Measurements from ENCODE around the gene CD46. TPM values are rescaled to one million over a fixed set of nuclear protein-coding genes. Genes with fewer than 3 reads are reported as not detected.

CD46 gene
- total RNA-seq, 1 experiment from 2014 or later, result 152 TPM

GRCh38 chr1:207833956-207834660 lies 82.3 kb downstream of the CD46 start:
- H3K9me2 ChIP-seq (replicated peaks; ENCODE audit: insufficient read depth, low read length), result no peaks in the 10 kb centered on the region
- H3K9ac ChIP-seq (ENCODE audit: low read length), result no peak overlapping the region
- H3K27ac ChIP-seq (ENCODE audit: low read length), result no peak overlapping the region
- H3K36me3 ChIP-seq (ENCODE audit: insufficient read depth, low read length), result no peaks in the 10 kb centered on the region
- DNase-seq, result no peak
- H3K4me1 ChIP-seq (ENCODE audit: low read length), result peaks cover 33% of the 10 kb centered on the region
- H3K9me3 ChIP-seq (ENCODE audit: low read length), result no peaks in the 10 kb centered on the region
- H2AFZ ChIP-seq (ENCODE audit: low read length), result no peak overlapping the region
- H3K4me3 ChIP-seq (ENCODE audit: low read length), result no peak overlapping the region
- H4K20me1 ChIP-seq (ENCODE audit: insufficient read depth, low read depth, low read length), result no peaks in the 10 kb centered on the region
- no peaks in the 10 kb centered on the region for H3K27me3 ChIP-seq (ENCODE audit: low read length)
- peaks cover 100% of the 10 kb centered on the region for H3K79me2 ChIP-seq (ENCODE audit: low read length)
- no peak overlapping the region for H3K4me2 ChIP-seq (ENCODE audit: low read depth, low read length, poor library complexity, severe bottlenecking)

- Histone ChIP-seq H3K9me2 (replicated peaks; ENCODE audit: insufficient read depth, low read length) (no peaks in the 10 kb centered on the region), H3K9me3 (ENCODE audit: low read length) (no peaks in the 10 kb centered on the region), H4K20me1 (ENCODE audit: insufficient read depth, low read depth, low read length) (no peaks in the 10 kb centered on the region), H3K36me3 (ENCODE audit: insufficient read depth, low read length) (no peaks in the 10 kb centered on the region), H3K4me2 (ENCODE audit: low read depth, low read length, poor library complexity, severe bottlenecking) (no peak overlapping the region), H3K9ac (ENCODE audit: low read length) (no peak overlapping the region), H3K4me3 (ENCODE audit: low read length) (no peak overlapping the region), H3K79me2 (ENCODE audit: low read length) (peaks cover 99% of the 10 kb centered on the region), H3K4me1 (ENCODE audit: low read length) (peaks cover 15% of the 10 kb centered on the region), H3K27me3 (ENCODE audit: low read length) (no peaks in the 10 kb centered on the region), H3K27ac (ENCODE audit: low read length) (no peak overlapping the region), H2AFZ (ENCODE audit: low read length) (no peak overlapping the region)
- DNase-seq, result no peak
These were observed 84.1 kb downstream of the CD46 start for GRCh38 chr1:207835958-207836357.

GRCh38 chr1:207836591-207837347 lies 84.9 kb downstream of the CD46 start:
- Histone ChIP-seq H3K4me1 (ENCODE audit: low read length) (peaks cover 7% of the 10 kb centered on the region), H4K20me1 (ENCODE audit: insufficient read depth, low read depth, low read length) (no peaks in the 10 kb centered on the region), H3K9me3 (ENCODE audit: low read length) (no peaks in the 10 kb centered on the region)

GRCh38 chr1:207837673-207838072 lies 85.8 kb downstream of the CD46 start:
- Histone ChIP-seq H3K9ac (ENCODE audit: low read length) (no peak overlapping the region), H3K79me2 (ENCODE audit: low read length) (peaks cover 97% of the 10 kb centered on the region), H3K27ac (ENCODE audit: low read length) (no peak overlapping the region), H3K36me3 (ENCODE audit: insufficient read depth, low read length) (no peaks in the 10 kb centered on the region), H2AFZ (ENCODE audit: low read length) (no peak overlapping the region), H3K27me3 (ENCODE audit: low read length) (no peaks in the 10 kb centered on the region), H3K4me2 (ENCODE audit: low read depth, low read length, poor library complexity, severe bottlenecking) (no peak overlapping the region), H3K9me2 (replicated peaks; ENCODE audit: insufficient read depth, low read length) (no peaks in the 10 kb centered on the region), H4K20me1 (ENCODE audit: insufficient read depth, low read depth, low read length) (no peaks in the 10 kb centered on the region), H3K9me3 (ENCODE audit: low read length) (no peaks in the 10 kb centered on the region), H3K4me3 (ENCODE audit: low read length) (no peak overlapping the region), H3K4me1 (ENCODE audit: low read length) (no peaks in the 10 kb centered on the region; the same call in 1 of the 2 replicates)
- DNase-seq, result no peak

More at GRCh38 chr1:207836591-207837347, 84.9 kb downstream of the CD46 start:
- H3K36me3 ChIP-seq (ENCODE audit: insufficient read depth, low read length), result no peaks in the 10 kb centered on the region
- H3K9ac ChIP-seq (ENCODE audit: low read length), result no peak overlapping the region
- no peaks in the 10 kb centered on the region for H3K9me2 ChIP-seq (replicated peaks; ENCODE audit: insufficient read depth, low read length)
- peaks cover 97% of the 10 kb centered on the region for H3K79me2 ChIP-seq (ENCODE audit: low read length)
- no peak overlapping the region for H3K4me3 ChIP-seq (ENCODE audit: low read length)
- no peaks in the 10 kb centered on the region for H3K27me3 ChIP-seq (ENCODE audit: low read length)
- H3K4me2 ChIP-seq (ENCODE audit: low read depth, low read length, poor library complexity, severe bottlenecking), result no peak overlapping the region
- no peak overlapping the region for H2AFZ ChIP-seq (ENCODE audit: low read length)
- DNase-seq, result no peak
- H3K27ac ChIP-seq (ENCODE audit: low read length), result no peak overlapping the region

GRCh38 chr1:207838156-207839082 lies 86.6 kb downstream of the CD46 start:
- no peak overlapping the region for H2AFZ ChIP-seq (ENCODE audit: low read length)
- H3K36me3 ChIP-seq (ENCODE audit: insufficient read depth, low read length), result no peaks in the 10 kb centered on the region
- no peak overlapping the region for H3K4me2 ChIP-seq (ENCODE audit: low read depth, low read length, poor library complexity, severe bottlenecking)
- no peaks in the 10 kb centered on the region for H3K9me3 ChIP-seq (ENCODE audit: low read length)
- DNase-seq, result no peak
- H3K4me3 ChIP-seq (ENCODE audit: low read length), result no peak overlapping the region
- no peaks in the 10 kb centered on the region for H4K20me1 ChIP-seq (ENCODE audit: insufficient read depth, low read depth, low read length)
- H3K9me2 ChIP-seq (replicated peaks; ENCODE audit: insufficient read depth, low read length), result no peaks in the 10 kb centered on the region
- H3K27ac ChIP-seq (ENCODE audit: low read length), result no peak overlapping the region
- H3K4me1 ChIP-seq (ENCODE audit: low read length), result no peaks in the 10 kb centered on the region
- no peaks in the 10 kb centered on the region for H3K27me3 ChIP-seq (ENCODE audit: low read length)
- no peak overlapping the region for H3K9ac ChIP-seq (ENCODE audit: low read length)
- H3K79me2 ChIP-seq (ENCODE audit: low read length), result peaks cover 97% of the 10 kb centered on the region

- Histone ChIP-seq H3K4me1 (ENCODE audit: low read length) (no peaks in the 10 kb centered on the region), H3K4me2 (ENCODE audit: low read depth, low read length, poor library complexity, severe bottlenecking) (no peak overlapping the region), H4K20me1 (ENCODE audit: insufficient read depth, low read depth, low read length) (no peaks in the 10 kb centered on the region; the same call in 1 of the 2 replicates), H3K79me2 (ENCODE audit: low read length) (peaks cover 97% of the 10 kb centered on the region), H3K9ac (ENCODE audit: low read length) (no peak overlapping the region), H3K9me2 (replicated peaks; ENCODE audit: insufficient read depth, low read length) (no peaks in the 10 kb centered on the region), H3K27me3 (ENCODE audit: low read length) (no peaks in the 10 kb centered on the region), H3K36me3 (ENCODE audit: insufficient read depth, low read length) (peaks cover 5% of the 10 kb centered on the region; the same call in 1 of the 2 replicates), H3K27ac (ENCODE audit: low read length) (no peak overlapping the region), H3K4me3 (ENCODE audit: low read length) (no peak overlapping the region), H2AFZ (ENCODE audit: low read length) (no peak overlapping the region), H3K9me3 (ENCODE audit: low read length) (no peaks in the 10 kb centered on the region)
- no peak for DNase-seq
These were observed 87.2 kb downstream of the CD46 start for GRCh38 chr1:207839083-207839413.

- H3K27ac ChIP-seq (ENCODE audit: low read length), result no peak overlapping the region
- H3K4me1 ChIP-seq (ENCODE audit: low read length), result no peaks in the 10 kb centered on the region
- H3K27me3 ChIP-seq (ENCODE audit: low read length), result no peaks in the 10 kb centered on the region
- peaks cover 97% of the 10 kb centered on the region for H3K79me2 ChIP-seq (ENCODE audit: low read length)
- H2AFZ ChIP-seq (ENCODE audit: low read length), result no peak overlapping the region
- no peak for DNase-seq
- no peak overlapping the region for H3K4me2 ChIP-seq (ENCODE audit: low read depth, low read length, poor library complexity, severe bottlenecking)
- H3K4me3 ChIP-seq (ENCODE audit: low read length), result no peak overlapping the region
- H3K9me2 ChIP-seq (replicated peaks; ENCODE audit: insufficient read depth, low read length), result no peaks in the 10 kb centered on the region
- H4K20me1 ChIP-seq (ENCODE audit: insufficient read depth, low read depth, low read length), result no peaks in the 10 kb centered on the region; the same call in 1 of the 2 replicates
- no peaks in the 10 kb centered on the region for H3K9me3 ChIP-seq (ENCODE audit: low read length)
- peaks cover 8% of the 10 kb centered on the region; the same call in 1 of the 2 replicates for H3K36me3 ChIP-seq (ENCODE audit: insufficient read depth, low read length)
- no peak overlapping the region for H3K9ac ChIP-seq (ENCODE audit: low read length)
These were observed 88.5 kb downstream of the CD46 start for GRCh38 chr1:207840380-207840779.

- Histone ChIP-seq H3K4me1 (ENCODE audit: low read length) (no peaks in the 10 kb centered on the region), H3K27me3 (ENCODE audit: low read length) (no peaks in the 10 kb centered on the region), H3K9me3 (ENCODE audit: low read length) (no peaks in the 10 kb centered on the region), H2AFZ (ENCODE audit: low read length) (no peak overlapping the region), H3K9me2 (replicated peaks; ENCODE audit: insufficient read depth, low read length) (no peaks in the 10 kb centered on the region), H3K36me3 (ENCODE audit: insufficient read depth, low read length) (peaks cover 11% of the 10 kb centered on the region), H3K27ac (ENCODE audit: low read length) (no peak overlapping the region), H3K79me2 (ENCODE audit: low read length) (peaks cover 97% of the 10 kb centered on the region), H3K9ac (ENCODE audit: low read length) (no peak overlapping the region), H4K20me1 (ENCODE audit: insufficient read depth, low read depth, low read length) (peaks cover 6% of the 10 kb centered on the region; the same call in 1 of the 2 replicates), H3K4me2 (ENCODE audit: low read depth, low read length, poor library complexity, severe bottlenecking) (no peak overlapping the region), H3K4me3 (ENCODE audit: low read length) (no peak overlapping the region)
- no peak for DNase-seq
These were observed 89.4 kb downstream of the CD46 start for GRCh38 chr1:207841293-207841692.
